Neural cell (in vitro differentiated cells): ENCODE measurements around the gene DNAJB6. TPM values are rescaled to one million over a fixed set of nuclear protein-coding genes. Genes with fewer than 3 reads are reported as not detected.

Experiments
- H2AFZ ChIP-seq: fragments of 200-600, 300-800 bp; sonication (generic), shearing (Covaris generic); 2 replicates; pipeline ENCODE4 v1.6.0; 2014; ENCODE audit warnings: low read depth, mild to moderate bottlenecking, antibody characterized with exemption, low read length, moderate library complexity
- H3F3A ChIP-seq: fragments of 200-600 bp; shearing (Covaris generic); 2 replicates; pipeline ENCODE4 v1.6.1; 2016; ENCODE audit warnings: mild to moderate bottlenecking, moderate library complexity, mixed read lengths, antibody characterized with exemption, low read length; ENCODE audit not compliant: insufficient read depth, poor library complexity, severe bottlenecking
- H3K27ac ChIP-seq: fragments of 200-600, 300-800 bp; sonication (generic), shearing (Covaris generic); 2 replicates; pipeline ENCODE4 v1.5.1; 2014; ENCODE audit warnings: mild to moderate bottlenecking, low read length, moderate library complexity
- H3K27me3 ChIP-seq: fragments of 300-800, 200-600 bp; sonication (generic), shearing (Covaris generic); 2 replicates; pipeline ENCODE4 v1.6.0; 2014; ENCODE audit warnings: mild to moderate bottlenecking, low read depth, low read length, moderate library complexity; ENCODE audit not compliant: insufficient read depth
- H3K36me3 ChIP-seq: fragments of 300-800, 200-600 bp; sonication (generic), shearing (Covaris generic); 2 replicates; pipeline ENCODE4 v1.5.1; 2014; ENCODE audit warnings: mild to moderate bottlenecking, antibody characterized with exemption, low read length, moderate library complexity; ENCODE audit not compliant: insufficient read depth
- H3K4me2 ChIP-seq: fragments of 300-800, 200-600 bp; sonication (generic), shearing (Covaris generic); 2 replicates; pipeline ENCODE4 v1.6.0; 2014; ENCODE audit warnings: mild to moderate bottlenecking, low read length
- H3K4me3 ChIP-seq: fragments of 300-800, 200-600 bp; sonication (generic), shearing (Covaris generic); 2 replicates; pipeline ENCODE4 v1.5.1; 2014; ENCODE audit warnings: mild to moderate bottlenecking, low read length, moderate library complexity
- H3K79me2 ChIP-seq: fragments of 200-600 bp; shearing (Covaris generic); replicated peaks from 2 replicates; pipeline ENCODE4 v1.6.0; 2014; ENCODE audit warnings: mild to moderate bottlenecking, low read length, moderate library complexity; ENCODE audit not compliant: insufficient read depth
- H3K9ac ChIP-seq: fragments of 300-800, 200-600 bp; sonication (generic), shearing (Covaris generic); 2 replicates; pipeline ENCODE4 v1.6.1; 2016; ENCODE audit warnings: mild to moderate bottlenecking, low read length, mixed read lengths
- H3K9me2 ChIP-seq: fragments of 200-600 bp; shearing (Covaris generic); 2 replicates; pipeline ENCODE4 v1.6.1; 2016; ENCODE audit warnings: mild to moderate bottlenecking, low read length, mixed read lengths; ENCODE audit not compliant: insufficient read depth
- H3K9me3 ChIP-seq: fragments of 200-600, 300-800 bp; sonication (generic), shearing (Covaris generic); 2 replicates; pipeline ENCODE4 v1.6.1; 2016; ENCODE audit warnings: mild to moderate bottlenecking, mixed run types, low read length, moderate library complexity, mixed read lengths
- H4K20me1 ChIP-seq: fragments of 200-600 bp; shearing (Covaris generic); 2 replicates; pipeline ENCODE4 v1.6.1; 2016; ENCODE audit warnings: mild to moderate bottlenecking, mixed run types; ENCODE audit not compliant: insufficient read depth
- CTCF ChIP-seq: fragments of 450-650 bp; IDR thresholded peaks from 2 replicates; pipeline ENCODE4 v1.5.1; 2014; ENCODE audit warnings: antibody characterized with exemption, mild to moderate bottlenecking, moderate library complexity; ENCODE audit not compliant: poor library complexity, severe bottlenecking
- EP300 ChIP-seq: fragments of 450-650 bp; conservative IDR thresholded peaks from 2 replicates; pipeline ENCODE4 v1.6.1; 2014; ENCODE audit warnings: antibody characterized with exemption, mild to moderate bottlenecking, moderate library complexity; ENCODE audit not compliant: poor library complexity, severe bottlenecking
- EZH2 ChIP-seq: fragments of 200-600, 300-800 bp; shearing (Covaris generic), sonication (generic); IDR thresholded peaks from 2 replicates; pipeline ENCODE4 v1.6.1; 2014; ENCODE audit warnings: antibody characterized with exemption, low read length, borderline replicate concordance, mild to moderate bottlenecking; ENCODE audit not compliant: insufficient read depth, poor library complexity, severe bottlenecking
- MXI1 ChIP-seq: fragments of 450-650 bp; conservative IDR thresholded peaks from 2 replicates; pipeline ENCODE4 v1.6.1; 2014; ENCODE audit warnings: antibody characterized with exemption, mild to moderate bottlenecking; ENCODE audit not compliant: poor library complexity, severe bottlenecking
- POLR2AphosphoS5 ChIP-seq: IDR thresholded peaks from 2 replicates; pipeline ENCODE4 v1.6.1; 2012
- RAD21 ChIP-seq: fragments of 450-650 bp; conservative IDR thresholded peaks from 2 replicates; pipeline ENCODE4 v1.6.1; 2014; ENCODE audit warnings: antibody characterized with exemption, mild to moderate bottlenecking, moderate library complexity
- REST ChIP-seq: IDR thresholded peaks from 2 replicates; pipeline ENCODE4 v1.6.1; 2012; ENCODE audit warnings: borderline replicate concordance
- SMC3 ChIP-seq: fragments of 450-650 bp; conservative IDR thresholded peaks from 2 replicates; pipeline ENCODE4 v1.6.1; 2014; ENCODE audit warnings: antibody characterized with exemption, mild to moderate bottlenecking, moderate library complexity; ENCODE audit not compliant: poor library complexity
- TAF1 ChIP-seq: IDR thresholded peaks from 2 replicates; pipeline ENCODE4 v1.6.1; 2012; ENCODE audit warnings: low read depth
- polyA plus RNA-seq: library from polyadenylated mRNA; depleted of rRNA; stranded (reverse); fragments of >200 nt; gene quantifications from 2 replicates; pipeline ENCODE4 v1.2.3, GENCODE V29; 2014

The DNAJB6 gene
- polyA plus RNA-seq, 1 donor from 2014 or later = 427 TPM

- no peaks in the 10 kb centered on the region for H4K20me1 ChIP-seq
- H3K9me2 ChIP-seq = no peaks in the 10 kb centered on the region
- no peaks in the 10 kb centered on the region for H3K36me3 ChIP-seq
Measured at GRCh38 chr7:157378390-157378789, 41.6 kb downstream of the DNAJB6 start.

GRCh38 chr7:157379493-157379892, 42.7 kb downstream of the DNAJB6 start:
- no peak overlapping the region for H3K9ac ChIP-seq
- H3K4me2 ChIP-seq = no peak overlapping the region
- no peak overlapping the region for H3K4me3 ChIP-seq
- H3K36me3 ChIP-seq = no peaks in the 10 kb centered on the region
- no peak for TF ChIP-seq CTCF
- no peak for TF ChIP-seq MXI1
- no peak for TF ChIP-seq SMC3
- no peak for TF ChIP-seq EZH2
- TF ChIP-seq POLR2AphosphoS5 = no peak
- no peak for TF ChIP-seq REST
- no peak for TF ChIP-seq EP300
- TF ChIP-seq RAD21 = no peak
- no peak for TF ChIP-seq TAF1
- H3F3A ChIP-seq = no peaks in the 10 kb centered on the region
- no peak overlapping the region for H3K27ac ChIP-seq
- no peaks in the 10 kb centered on the region for H3K9me2 ChIP-seq
- peaks cover 57% of the 10 kb centered on the region for H3K79me2 ChIP-seq
- no peaks in the 10 kb centered on the region for H3K27me3 ChIP-seq
- no peaks in the 10 kb centered on the region for H4K20me1 ChIP-seq
- H3K9me3 ChIP-seq = no peaks in the 10 kb centered on the region
- H2AFZ ChIP-seq = no peak overlapping the region

More at GRCh38 chr7:157378390-157378789, 41.6 kb downstream of the DNAJB6 start:
- no peak overlapping the region for H3K4me3 ChIP-seq
- H2AFZ ChIP-seq = no peak overlapping the region
- H3K79me2 ChIP-seq = peaks cover 62% of the 10 kb centered on the region
- no peaks in the 10 kb centered on the region for H3K9me3 ChIP-seq
- no peaks in the 10 kb centered on the region for H3K27me3 ChIP-seq
- no peak overlapping the region for H3K4me2 ChIP-seq
- no peak overlapping the region for H3K27ac ChIP-seq
- H3F3A ChIP-seq = no peaks in the 10 kb centered on the region
- TF ChIP-seq TAF1 = no peak
- no peak for TF ChIP-seq CTCF
- no peak for TF ChIP-seq EP300
- TF ChIP-seq EZH2 = no peak
- no peak overlapping the region for H3K9ac ChIP-seq
